Mononuclear cell (primary cell): ENCODE results near the gene RAB42. TPM values are rescaled to one million over a fixed set of nuclear protein-coding genes. Genes with fewer than 3 reads are reported as not detected.
"Not testable (repeated sequence)": the region's sequence is repeated elsewhere in the genome, so short reads cannot be mapped to it uniquely, and the experiment has no call there.

Source experiments
- H3K27me3 ChIP-seq: 2 replicates; pipeline ENCODE4 v1.6.0; 2011; ENCODE audit warnings: low read length, control low read depth; ENCODE audit not compliant: insufficient read depth
- H3K4me1 ChIP-seq: 2 replicates; pipeline ENCODE4 v1.5.1; 2011; ENCODE audit warnings: mild to moderate bottlenecking, low read length, control low read depth; ENCODE audit not compliant: insufficient read depth
- H3K4me3 ChIP-seq: 2 replicates; pipeline ENCODE4 v1.5.1; 2011; ENCODE audit warnings: mild to moderate bottlenecking, low read length, moderate library complexity
- H3K9me3 ChIP-seq: 2 replicates; pipeline ENCODE4 v1.5.1; 2011; ENCODE audit warnings: low read depth, mild to moderate bottlenecking, control low read depth, low read length
- total RNA-seq: library from RNA; depleted of rRNA; stranded (reverse); fragments of >200 nt; gene quantifications from one replicate; pipeline ENCODE4 v1.2.3, GENCODE V29; 2012

Gene RAB42
- total RNA-seq, result 0.52 TPM

GRCh38 chr1:28591708-28592320 is at the start of gene RAB42:
Gene RAB42, plus strand, starts transcription at chr1:28592265. Its CDS starts 247 bp downstream, at chr1:28592512.
- Histone ChIP-seq H3K27me3 (no peaks in the 10 kb centered on the region), H3K9me3 (no peaks in the 10 kb centered on the region), H3K4me1 (peaks cover 15% of the 10 kb centered on the region), H3K4me3 (no peak within 1 kb of the TSS)

GRCh38 chr1:28545246-28545628 is 46.8 kb upstream of the RAB42 start:
- H3K4me1 ChIP-seq, result no peaks in the 10 kb centered on the region
- H3K4me3 ChIP-seq, result no peak overlapping the region
- H3K27me3 ChIP-seq, result no peaks in the 10 kb centered on the region
- no peaks in the 10 kb centered on the region for H3K9me3 ChIP-seq

DNA sequence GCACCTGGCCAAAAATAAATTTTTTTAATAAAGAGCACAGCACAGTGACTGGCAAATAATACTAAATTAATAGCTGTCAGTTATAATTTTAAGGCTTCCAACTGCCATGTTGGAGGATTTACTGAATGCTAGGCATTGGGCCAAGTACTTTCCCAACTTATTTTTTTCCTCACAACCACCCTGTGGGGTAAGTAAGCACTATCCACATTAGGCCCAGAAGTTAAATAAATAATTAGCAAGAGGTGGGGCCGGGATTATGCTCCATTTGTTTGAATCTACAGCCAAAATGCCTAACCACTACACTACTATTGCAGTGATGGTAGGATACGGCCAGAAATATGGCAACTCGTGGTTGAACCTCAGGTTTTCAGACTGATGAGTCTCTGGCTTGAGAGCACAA is 43.7 kb upstream of the RAB42 start:
- H3K9me3 ChIP-seq, result no peaks in the 10 kb centered on the region
- H3K4me3 ChIP-seq, result no peak overlapping the region
- H3K27me3 ChIP-seq, result no peaks in the 10 kb centered on the region

GRCh38 chr1:28551381-28551780 is 40.7 kb upstream of the RAB42 start:
- Histone ChIP-seq H3K4me3 (no peak overlapping the region), H3K27me3 (no peaks in the 10 kb centered on the region)

More for the DNA sequence above, 43.7 kb upstream of the RAB42 start:
- H3K4me1 ChIP-seq, result peaks cover 8% of the 10 kb centered on the region

DNA sequence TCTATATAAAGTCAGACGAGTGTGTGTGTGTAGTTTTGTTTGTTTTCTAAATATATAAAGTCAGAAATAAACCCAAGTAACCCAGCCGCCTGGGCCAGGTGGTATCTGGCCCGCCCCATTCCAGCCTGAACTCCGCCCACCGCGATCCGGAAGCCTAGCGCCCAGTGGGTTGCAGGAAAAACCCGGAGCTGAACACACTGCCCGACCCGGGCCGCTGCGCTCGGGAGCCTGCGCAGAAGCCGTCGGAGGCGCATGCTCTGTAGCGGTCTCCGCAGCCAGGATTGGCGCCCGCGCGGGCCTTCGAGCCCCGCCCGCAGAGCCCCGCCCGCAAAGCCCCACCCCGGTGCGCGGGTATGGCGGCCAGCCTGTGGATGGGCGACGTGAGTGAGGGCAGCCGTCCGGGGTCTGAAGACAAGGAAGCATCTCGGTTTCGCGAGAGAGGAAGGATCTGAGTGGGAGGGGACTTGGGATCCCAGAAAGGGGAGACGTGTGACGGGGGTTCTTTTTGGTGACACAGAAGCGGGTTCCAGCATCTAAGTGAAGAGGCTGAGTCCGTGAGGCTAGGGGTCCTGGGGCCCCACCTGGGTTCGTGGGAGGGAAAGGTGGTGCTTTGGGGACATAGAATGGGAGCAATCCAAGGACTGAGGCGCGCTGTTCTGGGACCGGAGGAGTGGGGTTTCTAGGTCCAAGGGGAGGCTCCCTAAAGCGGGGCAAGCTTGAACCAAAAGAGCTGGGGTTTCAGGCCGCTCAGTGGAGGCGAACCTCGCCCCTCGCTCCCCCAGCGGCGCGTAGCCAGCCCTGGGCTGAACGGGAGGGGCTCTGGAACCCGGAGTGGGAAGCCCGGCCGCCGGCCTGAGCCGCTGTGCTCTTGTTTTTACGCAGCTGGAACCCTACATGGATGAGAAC is 39.1 kb upstream of the RAB42 start, which contains the start of gene TRNAU1AP:
TSS of gene TRNAU1AP (plus strand) at position 328 of the 906 bp plus-strand sequence. CDS start at position 354, 26 bp downstream.
- peak within 1 kb of the TSS; percentile 95 for H3K4me3 ChIP-seq
- peaks cover 15% of the 10 kb centered on the region for H3K4me1 ChIP-seq
- H3K9me3 ChIP-seq, result no peaks in the 10 kb centered on the region
- H3K27me3 ChIP-seq, result no peaks in the 10 kb centered on the region

More at GRCh38 chr1:28551381-28551780, 40.7 kb upstream of the RAB42 start:
- H3K4me1 ChIP-seq, result peaks cover 15% of the 10 kb centered on the region
- H3K9me3 ChIP-seq, result no peaks in the 10 kb centered on the region

DNA sequence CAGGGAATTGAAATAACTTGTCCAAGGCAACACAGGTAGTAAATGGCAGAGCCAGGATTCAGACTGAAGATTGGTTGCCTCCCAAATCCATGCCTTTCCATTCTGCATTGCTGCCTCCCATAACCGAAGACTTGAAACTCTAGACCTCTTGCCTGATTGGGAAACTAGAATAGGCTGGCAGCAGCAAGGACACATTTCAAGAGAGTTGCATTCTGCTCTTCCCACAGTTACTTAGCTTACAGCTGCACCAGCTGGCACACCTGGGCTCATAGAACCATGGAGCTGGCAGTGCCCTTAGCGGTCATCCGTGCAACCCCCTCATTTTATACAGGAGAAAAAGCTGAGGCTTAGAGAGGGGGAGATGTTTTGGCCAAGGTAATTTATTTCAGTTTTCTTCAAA is 31.2 kb upstream of the RAB42 start:
- no peaks in the 10 kb centered on the region for H3K4me1 ChIP-seq
- no peaks in the 10 kb centered on the region for H3K9me3 ChIP-seq
- no peak overlapping the region for H3K4me3 ChIP-seq
- no peaks in the 10 kb centered on the region for H3K27me3 ChIP-seq

DNA sequence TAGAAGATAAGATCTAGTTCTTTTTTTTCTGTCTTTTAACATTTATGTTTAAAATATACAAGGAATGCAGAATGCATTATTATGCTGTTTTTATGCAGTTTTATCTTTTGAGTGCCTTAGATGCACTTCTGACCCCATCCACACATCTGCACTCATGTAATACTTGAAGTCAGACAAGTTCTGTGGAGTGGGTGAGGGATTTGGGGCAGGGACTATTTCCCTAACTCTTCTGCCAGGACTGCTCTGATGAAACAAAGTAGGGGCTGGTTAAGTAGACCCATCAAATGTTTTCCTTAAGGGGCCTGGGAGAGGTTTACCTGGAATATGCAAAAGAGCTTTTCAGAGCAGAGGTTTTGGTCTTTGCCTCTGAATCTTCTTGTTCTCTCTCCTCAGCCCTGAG is 27.8 kb upstream of the RAB42 start:
- H3K4me1 ChIP-seq, result no peaks in the 10 kb centered on the region
- no peaks in the 10 kb centered on the region for H3K27me3 ChIP-seq
- H3K9me3 ChIP-seq, result no peaks in the 10 kb centered on the region
- no peak overlapping the region for H3K4me3 ChIP-seq

GRCh38 chr1:28565040-28565439 is 27.0 kb upstream of the RAB42 start:
- Histone ChIP-seq H3K4me3 (no peak overlapping the region), H3K9me3 (no peaks in the 10 kb centered on the region), H3K4me1 (no peaks in the 10 kb centered on the region), H3K27me3 (no peaks in the 10 kb centered on the region)

- Histone ChIP-seq H3K9me3 (no peaks in the 10 kb centered on the region), H3K4me3 (no peak overlapping the region), H3K27me3 (no peaks in the 10 kb centered on the region), H3K4me1 (no peaks in the 10 kb centered on the region)
These were observed 26.3 kb upstream of the RAB42 start for GRCh38 chr1:28565726-28566125.

- Histone ChIP-seq H3K4me3 (no peak overlapping the region), H3K9me3 (no peaks in the 10 kb centered on the region), H3K4me1 (no peaks in the 10 kb centered on the region), H3K27me3 (no peaks in the 10 kb centered on the region)
These were observed 25.1 kb upstream of the RAB42 start for GRCh38 chr1:28566931-28567330.

DNA sequence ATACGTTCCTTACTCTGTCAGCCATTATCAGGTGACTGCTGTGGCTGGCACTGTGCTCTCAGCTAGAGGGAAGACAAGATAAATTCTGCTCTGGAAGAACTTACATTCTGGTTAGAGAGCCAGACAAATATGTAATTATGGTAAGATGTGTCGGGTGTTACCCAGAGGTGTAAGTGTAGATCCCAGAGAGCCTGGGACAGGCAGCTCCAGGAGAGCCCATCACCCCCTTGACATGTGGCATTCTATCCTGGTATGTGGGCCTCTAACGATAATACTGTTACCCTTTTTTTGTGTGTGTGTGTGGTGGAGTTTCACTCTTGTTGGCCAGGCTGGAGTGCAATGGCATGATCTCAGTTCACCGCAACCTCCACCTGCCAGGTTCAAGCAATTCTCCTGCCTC is 20.2 kb upstream of the RAB42 start:
- no peak overlapping the region for H3K4me3 ChIP-seq
- no peaks in the 10 kb centered on the region for H3K27me3 ChIP-seq
- no peaks in the 10 kb centered on the region for H3K9me3 ChIP-seq
- H3K4me1 ChIP-seq, result no peaks in the 10 kb centered on the region

GRCh38 chr1:28572891-28573290 is 19.2 kb upstream of the RAB42 start:
- not testable (repeated sequence) for H3K4me3 ChIP-seq

GRCh38 chr1:28573564-28573963 is 18.5 kb upstream of the RAB42 start:
- Histone ChIP-seq H3K4me3 (no peak overlapping the region), H3K9me3 (no peaks in the 10 kb centered on the region), H3K27me3 (no peaks in the 10 kb centered on the region), H3K4me1 (peaks cover 5% of the 10 kb centered on the region)

More at GRCh38 chr1:28572891-28573290, 19.2 kb upstream of the RAB42 start:
- not testable (repeated sequence) for H3K4me1 ChIP-seq, H3K9me3 ChIP-seq, H3K27me3 ChIP-seq

DNA sequence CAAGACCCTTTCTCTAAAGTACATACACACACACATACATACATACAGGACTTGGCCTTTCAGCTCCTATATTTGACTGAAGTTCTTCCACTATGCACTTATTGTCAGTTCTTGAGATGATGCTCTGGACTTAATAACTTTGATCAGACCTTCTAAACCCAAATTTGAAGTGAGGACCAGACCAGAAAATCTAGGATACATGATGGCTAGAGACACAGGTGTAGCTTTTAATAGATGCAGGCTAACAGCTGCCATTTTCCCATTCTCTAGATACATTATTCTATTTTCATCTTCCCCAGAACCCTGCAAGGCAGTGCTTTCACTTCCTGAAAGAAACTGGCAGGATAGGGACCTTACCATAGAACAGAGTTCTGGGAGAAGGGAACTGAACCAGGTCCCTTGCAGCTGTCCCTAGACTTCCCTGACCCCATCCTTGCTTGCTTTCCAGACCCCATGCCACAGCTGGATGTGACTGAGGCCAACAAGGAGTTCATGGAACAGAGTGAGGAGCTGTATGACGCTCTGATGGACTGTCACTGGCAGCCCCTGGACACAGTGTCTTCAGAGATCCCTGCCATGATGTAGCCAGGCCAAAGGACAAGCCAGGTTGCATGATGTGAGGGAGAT is 14.9 kb upstream of the RAB42 start:
- H3K4me3 ChIP-seq, result no peak overlapping the region
- peaks cover 27% of the 10 kb centered on the region for H3K4me1 ChIP-seq
- no peaks in the 10 kb centered on the region for H3K27me3 ChIP-seq
- H3K9me3 ChIP-seq, result no peaks in the 10 kb centered on the region
